GM12865 (cell line): ENCODE data around the gene DUSP1.

Experiments used
- DNase-seq: peaks from one replicate; pipeline ENCODE4 v3.0.0; 2010; ENCODE audit warnings: low read depth
- H3K4me3 ChIP-seq: 2 replicates; pipeline ENCODE4 v1.5.1; 2011; ENCODE audit warnings: mild to moderate bottlenecking, low read depth, low read length, control low read depth
- CTCF ChIP-seq: IDR thresholded peaks from 2 replicates; pipeline ENCODE4 v1.5.1; 2011; ENCODE audit warnings: low read length, control low read depth, low read depth, inconsistent platforms; ENCODE audit not compliant: insufficient read depth; ENCODE audit errors: missing control alignments

Gene DUSP1

GRCh38 chr5:172745838-172746237 lies 25.2 kb downstream of the DUSP1 start:
- no peak for TF ChIP-seq CTCF

GRCh38 chr5:172745406-172745805 lies 25.6 kb downstream of the DUSP1 start:
- DNase-seq, result no peak
- TF ChIP-seq CTCF, result no peak
- H3K4me3 ChIP-seq, result no peak overlapping the region

More at GRCh38 chr5:172745838-172746237, 25.2 kb downstream of the DUSP1 start:
- DNase-seq, result no peak
- no peak overlapping the region for H3K4me3 ChIP-seq

GRCh38 chr5:172744123-172745104 lies 26.6 kb downstream of the DUSP1 start:
- no peak for DNase-seq
- TF ChIP-seq CTCF, result no peak
- no peak overlapping the region for H3K4me3 ChIP-seq

GRCh38 chr5:172743112-172743959 lies 27.7 kb downstream of the DUSP1 start:
- no peak for TF ChIP-seq CTCF
- no peak overlapping the region for H3K4me3 ChIP-seq
- peak; percentile 23 for DNase-seq

- no peak overlapping the region for H3K4me3 ChIP-seq
- no peak for DNase-seq
- TF ChIP-seq CTCF, result no peak
Measured at GRCh38 chr5:172741206-172741582, 29.8 kb downstream of the DUSP1 start.

GRCh38 chr5:172740428-172741205 lies 30.4 kb downstream of the DUSP1 start:
- DNase-seq, result no peak
- no peak overlapping the region for H3K4me3 ChIP-seq
- TF ChIP-seq CTCF, result no peak
